A673 (cell line): ENCODE measurements around the gene AAR2. TPM values are rescaled to one million over a fixed set of nuclear protein-coding genes. Genes with fewer than 3 reads are reported as not detected.

Experiments
- BruUV-seq: library from RNA; stranded (reverse); fragments of 400-500 nt; replicated peaks from 2 replicates; lab custom pipeline; 2021; lab: Mats Ljungman, UMichigan
- CTCF ChIA-PET: fragments of 300-600 bp; sonication (Branson Sonifier 250); formaldehyde crosslinking; loops from one replicate; lab custom pipeline; 2022; ENCODE audit warnings: antibody characterized with exemption; lab: Charles Lee
- POLR2A ChIA-PET: fragments of 300-600 bp; sonication (Branson Sonifier 250); formaldehyde crosslinking; loops from one replicate; lab custom pipeline; 2022; ENCODE audit warnings: antibody characterized with exemption; ENCODE audit not compliant: low non-redundant PET; lab: Charles Lee
- DNase-seq: peaks from one replicate; pipeline ENCODE4 v3.0.0-alpha.2; 2015; ENCODE audit warnings: low spot score
- H3K27ac ChIP-seq: fragments of 200-600 bp; sonication (generic); 2 replicates; pipeline ENCODE4 v1.5.1; 2016; ENCODE audit warnings: mixed run types, low read depth, mild to moderate bottlenecking, mixed read lengths, antibody characterized with exemption, low read length; ENCODE audit not compliant: poor library complexity, severe bottlenecking
- H3K27me3 ChIP-seq: fragments of 200-600 bp; sonication (generic); replicated peaks from 2 replicates; pipeline ENCODE4 v1.6.1; 2017; ENCODE audit warnings: mixed run types, low read depth, mild to moderate bottlenecking, mixed read lengths, antibody characterized with exemption, low read length; ENCODE audit not compliant: insufficient read depth, poor library complexity
- H3K36me3 ChIP-seq: fragments of 200-600 bp; sonication (generic); 2 replicates; pipeline ENCODE4 v1.6.1; 2016; ENCODE audit warnings: mixed run types, mild to moderate bottlenecking, mixed read lengths, antibody characterized with exemption, low read length; ENCODE audit not compliant: insufficient read depth, poor library complexity, severe bottlenecking
- H3K4me1 ChIP-seq: fragments of 200-600 bp; sonication (generic); 2 replicates; pipeline ENCODE4 v1.6.1; 2017; ENCODE audit warnings: mixed run types, mild to moderate bottlenecking, mixed read lengths, antibody characterized with exemption, low read length; ENCODE audit not compliant: insufficient read depth, poor library complexity, severe bottlenecking
- H3K4me3 ChIP-seq: fragments of 200-600 bp; sonication (generic); 2 replicates; pipeline ENCODE4 v1.5.1; 2016; ENCODE audit warnings: low read depth, mixed run types, mild to moderate bottlenecking, mixed read lengths, low read length; ENCODE audit not compliant: poor library complexity, severe bottlenecking
- H3K9me3 ChIP-seq: fragments of 200-600 bp; sonication (generic); 2 replicates; pipeline ENCODE4 v1.6.1; 2016; ENCODE audit warnings: mixed run types, low read depth, mild to moderate bottlenecking, mixed read lengths, antibody characterized with exemption, low read length; ENCODE audit not compliant: poor library complexity, severe bottlenecking
- EZH2 ChIP-seq: fragments of 200-600 bp; sonication (generic); IDR thresholded peaks from 2 replicates; pipeline ENCODE4 v1.6.1; 2017; ENCODE audit warnings: borderline replicate concordance, low read depth, mild to moderate bottlenecking, mixed read lengths, antibody characterized with exemption, low read length; ENCODE audit not compliant: poor library complexity, severe bottlenecking
- intact Hi-C: fragments of 100-400 bp; cut with micrococcal nuclease; formaldehyde crosslinking; loops from one replicate; pipeline ENCODE4 v1.10.0; 2022; ENCODE audit not compliant: unreplicated experiment
- total RNA-seq: library from RNA; stranded (reverse); gene quantifications from 2 replicates; pipeline ENCODE4 v1.2.3, GENCODE V29; 2021
- TF ChIP-seq, protein P1 (sequence below): fragments of 300-800, 200-600 bp; sonication (generic); conservative IDR thresholded peaks from 2 replicates; pipeline ENCODE4 v1.5.1; 2017; ENCODE audit warnings: low read depth, mild to moderate bottlenecking, antibody characterized with exemption, low read length, moderate library complexity, mixed read lengths

The AAR2 gene
- total RNA-seq, 1 experiment from 2014 or later = 33.6 TPM

DNA sequence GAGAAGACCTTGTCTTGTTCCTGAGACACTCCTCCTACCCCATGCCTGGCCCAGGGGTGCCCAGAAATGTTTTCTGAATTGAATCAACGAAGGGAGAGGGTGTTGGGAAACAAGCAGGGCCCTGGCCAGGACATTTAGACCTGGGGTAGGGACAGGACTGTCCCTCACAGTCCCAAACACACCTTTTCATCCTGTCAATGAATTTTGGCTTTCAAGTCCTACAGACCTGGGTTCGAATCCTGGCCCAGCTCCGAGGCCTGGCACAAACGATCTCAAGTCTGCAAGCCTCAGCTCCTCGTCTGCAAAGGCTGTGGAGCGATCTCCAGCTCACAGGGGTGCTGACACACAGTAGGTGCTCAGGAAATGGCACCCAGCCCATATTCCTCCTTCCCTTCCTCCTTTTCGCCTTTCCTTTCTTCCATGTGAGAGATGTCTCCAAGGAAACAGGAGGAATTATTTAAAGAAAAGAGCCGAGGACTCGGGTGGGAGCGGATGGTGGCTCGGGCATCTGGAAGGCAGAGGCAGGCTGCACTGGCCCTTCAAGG is 62.6 kb downstream of the AAR2 start:
- Histone ChIP-seq H3K9me3 (no peaks in the 10 kb centered on the region), H3K4me3 (no peak overlapping the region), H3K27ac (no peak overlapping the region), H3K4me1 (no peaks in the 10 kb centered on the region), H3K27me3 (peaks cover 10% of the 10 kb centered on the region), H3K36me3 (no peaks in the 10 kb centered on the region)
- POLR2A ChIA-PET = no interaction called here
- TF ChIP-seq, protein P1, sequence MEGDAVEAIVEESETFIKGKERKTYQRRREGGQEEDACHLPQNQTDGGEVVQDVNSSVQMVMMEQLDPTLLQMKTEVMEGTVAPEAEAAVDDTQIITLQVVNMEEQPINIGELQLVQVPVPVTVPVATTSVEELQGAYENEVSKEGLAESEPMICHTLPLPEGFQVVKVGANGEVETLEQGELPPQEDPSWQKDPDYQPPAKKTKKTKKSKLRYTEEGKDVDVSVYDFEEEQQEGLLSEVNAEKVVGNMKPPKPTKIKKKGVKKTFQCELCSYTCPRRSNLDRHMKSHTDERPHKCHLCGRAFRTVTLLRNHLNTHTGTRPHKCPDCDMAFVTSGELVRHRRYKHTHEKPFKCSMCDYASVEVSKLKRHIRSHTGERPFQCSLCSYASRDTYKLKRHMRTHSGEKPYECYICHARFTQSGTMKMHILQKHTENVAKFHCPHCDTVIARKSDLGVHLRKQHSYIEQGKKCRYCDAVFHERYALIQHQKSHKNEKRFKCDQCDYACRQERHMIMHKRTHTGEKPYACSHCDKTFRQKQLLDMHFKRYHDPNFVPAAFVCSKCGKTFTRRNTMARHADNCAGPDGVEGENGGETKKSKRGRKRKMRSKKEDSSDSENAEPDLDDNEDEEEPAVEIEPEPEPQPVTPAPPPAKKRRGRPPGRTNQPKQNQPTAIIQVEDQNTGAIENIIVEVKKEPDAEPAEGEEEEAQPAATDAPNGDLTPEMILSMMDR = no peak
- TF ChIP-seq EZH2 = no peak
- no peak for DNase-seq
- intact Hi-C loops = no loop called here
- CTCF ChIA-PET = no interaction called here
- BruUV-seq = no TSS peak

DNA sequence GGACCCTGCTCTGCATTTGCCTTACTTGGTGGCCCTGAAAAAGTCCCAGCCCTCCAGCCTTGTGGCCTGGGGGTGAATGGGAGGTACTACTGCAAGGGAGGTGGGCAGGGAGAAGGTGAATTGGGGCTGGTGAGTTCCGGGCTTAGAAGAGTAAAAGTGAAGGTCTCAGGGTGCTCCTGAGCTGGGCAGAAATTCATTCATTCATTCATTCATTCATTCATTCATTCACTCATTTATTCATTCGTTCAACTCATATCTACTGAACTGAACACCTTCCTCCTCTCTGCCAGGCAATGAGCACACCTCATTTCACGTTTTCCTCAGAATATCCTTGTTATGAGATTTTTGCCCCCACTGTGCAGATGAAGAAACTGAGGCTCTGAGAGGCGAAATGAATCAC is 63.2 kb downstream of the AAR2 start:
- ChIA-PET POLR2A (no interaction called here), CTCF (no interaction called here)
- no peak overlapping the region for H3K27ac ChIP-seq
- H3K9me3 ChIP-seq = no peaks in the 10 kb centered on the region
- no peaks in the 10 kb centered on the region for H3K4me1 ChIP-seq
- peaks cover 16% of the 10 kb centered on the region for H3K27me3 ChIP-seq
- H3K36me3 ChIP-seq = no peaks in the 10 kb centered on the region
- intact Hi-C loops = no loop called here
- no peak for TF ChIP-seq EZH2
- TF ChIP-seq, protein P1 = no peak
- H3K4me3 ChIP-seq = no peak overlapping the region
- DNase-seq = no peak
- no TSS peak for BruUV-seq

DNA sequence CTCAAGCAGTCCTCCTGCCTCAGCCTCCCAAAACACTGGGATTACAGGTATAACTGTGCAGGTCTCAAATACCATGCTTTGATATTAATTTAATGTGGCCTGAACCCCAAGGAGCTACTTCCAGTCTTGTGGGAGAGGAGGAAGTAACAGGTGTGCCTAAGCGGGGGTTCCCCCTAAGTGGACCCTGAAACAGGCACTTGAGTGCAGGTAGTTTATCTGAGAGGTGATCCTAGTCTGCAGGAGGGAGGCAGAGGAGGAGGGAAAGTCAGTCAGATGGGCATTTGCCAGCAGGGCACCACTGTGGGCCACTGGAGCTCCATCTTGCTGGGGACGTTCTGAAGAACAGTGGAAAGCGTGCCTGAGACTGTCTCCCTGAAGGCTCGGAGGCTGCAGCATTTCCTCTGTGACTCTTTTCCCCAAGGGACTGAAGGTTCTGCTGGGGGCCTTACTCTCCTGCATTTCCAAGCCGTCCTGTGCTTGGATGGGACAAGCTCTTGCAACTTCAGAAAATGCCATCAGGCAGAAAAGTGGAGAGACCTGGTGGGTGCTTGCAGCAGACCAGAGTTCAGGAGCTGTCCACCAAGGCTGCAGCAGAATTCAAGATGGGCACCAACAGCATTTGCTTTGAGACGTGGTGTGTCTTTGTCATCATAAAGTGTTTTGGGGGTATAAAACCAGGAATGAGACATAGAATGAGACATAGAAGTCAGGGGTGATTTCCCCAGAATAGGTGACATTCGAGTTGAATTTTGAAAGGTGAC is 65.3 kb downstream of the AAR2 start:
- TF ChIP-seq EZH2 = no peak
- TF ChIP-seq, protein P1 = no peak
- peaks cover 33% of the 10 kb centered on the region for H3K27me3 ChIP-seq
- DNase-seq = no peak

More for the DNA sequence above, 65.3 kb downstream of the AAR2 start:
- ChIA-PET POLR2A (no interaction called here), CTCF (no interaction called here)
- no peaks in the 10 kb centered on the region for H3K9me3 ChIP-seq
- peaks cover 1% of the 10 kb centered on the region for H3K4me1 ChIP-seq
- H3K27ac ChIP-seq = no peak overlapping the region
- intact Hi-C loops = no loop called here
- H3K4me3 ChIP-seq = no peak overlapping the region
- BruUV-seq = no TSS peak
- no peaks in the 10 kb centered on the region for H3K36me3 ChIP-seq
